Tibial nerve (tissue), 4 donors: Measurements from ENCODE around the gene DNAJC12. TPM values are rescaled to one million over a fixed set of nuclear protein-coding genes. Genes with fewer than 3 reads are reported as not detected.

ENCODE experiments used
- DNase-seq, 2 donors: peaks; one replicate each; pipeline ENCODE4 v3.0.0-alpha.2; 2019; ENCODE audit warnings: low spot score in 2 of 2
- H3K27ac ChIP-seq, 4 donors: fragments of 200-600 bp; sonication (generic) in 3 of 4; one replicate each; pipeline ENCODE4 v1.5.1; 2017 to 2019; ENCODE audit warnings: mild to moderate bottlenecking in 1 of 4
- H3K27me3 ChIP-seq, 2 donors: fragments of 200-600 bp; sonication (generic) in 1 of 2; one replicate each; pipeline versions ENCODE4 v1.5.1 to v1.6.0; 2017 to 2019
- H3K36me3 ChIP-seq, 3 donors: fragments of 200-600 bp; sonication (generic); one replicate each; pipeline ENCODE4 v1.5.1; 2018 to 2019
- H3K4me1 ChIP-seq, 4 donors: fragments of 200-600 bp; sonication (generic) in 3 of 4; one replicate each; pipeline ENCODE4 v1.5.1; 2017 to 2019
- H3K4me3 ChIP-seq, 4 donors: fragments of 200-600 bp; sonication (generic) in 3 of 4; one replicate each; pipeline ENCODE4 v1.5.1; 2017 to 2019; ENCODE audit warnings: mild to moderate bottlenecking in 1 of 4, moderate library complexity in 1 of 4
- H3K9me3 ChIP-seq, 4 donors: fragments of 200-600 bp; sonication (generic) in 3 of 4; one replicate each; pipeline ENCODE4 v1.5.1; 2017 to 2019
- EP300 ChIP-seq, 2 donors: sonication (generic); formaldehyde crosslinking; IDR thresholded peaks; one replicate each; pipeline ENCODE4 v1.6.1; 2017; ENCODE audit warnings: antibody characterized with exemption in 2 of 2, mild to moderate bottlenecking in 1 of 2
- POLR2A ChIP-seq, 2 donors: fragments of 450-650 bp; IDR thresholded peaks; one replicate each; pipeline ENCODE4 v1.6.1; 2017; ENCODE audit warnings: antibody characterized with exemption in 2 of 2, mild to moderate bottlenecking in 2 of 2, moderate library complexity in 2 of 2
- WGBS, 2 donors: methylation state at CpG; one replicate each; pipeline ENCODE4 v1.1.5; 2018; 5-methylcytosine and 5-hydroxymethylcytosine counted together
- total RNA-seq, 4 donors: library from RNA; depleted of rRNA; stranded (reverse); fragments of >200 nt; gene quantifications; one replicate each; pipeline ENCODE4 v1.1.0, GENCODE V29; 2016
- TF ChIP-seq, protein P1 (sequence below), 5 experiments: fragments of 200-600 bp in 3 of 5; fragments of 450-650 bp in 2 of 5; sonication (generic) in 3 of 5; IDR thresholded peaks; one replicate each; pipeline ENCODE4 v1.5.1; 2016 to 2019; ENCODE audit warnings: antibody characterized with exemption in 5 of 5, mild to moderate bottlenecking in 3 of 5, moderate library complexity in 2 of 5

The DNAJC12 gene
- total RNA-seq, 4 donors from 2014 or later, result 1.2 to 5.4 (median 3.3) TPM

DNA sequence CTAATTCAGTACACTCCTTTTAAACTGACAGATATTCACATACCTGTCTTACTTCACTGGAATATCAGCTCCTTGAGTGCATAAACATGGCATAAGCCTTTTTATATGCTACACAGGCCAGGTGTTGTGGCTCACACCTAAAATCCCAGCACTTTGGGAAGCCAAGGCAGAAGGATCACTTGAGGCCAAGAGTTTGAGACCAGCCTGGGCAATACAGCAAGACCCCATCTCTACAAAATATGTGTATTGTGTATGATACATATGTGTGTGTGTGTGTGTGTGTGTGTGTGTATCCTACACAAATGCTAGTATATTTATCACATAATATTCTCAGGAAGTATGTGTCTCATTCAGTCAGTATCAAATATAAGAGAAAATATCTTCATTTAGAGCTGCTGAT, 45.3 kb downstream of the DNAJC12 start:
- TF ChIP-seq POLR2A (IDR thresholded peaks at IDR 0.05), result no peak
- TF ChIP-seq, protein P1, sequence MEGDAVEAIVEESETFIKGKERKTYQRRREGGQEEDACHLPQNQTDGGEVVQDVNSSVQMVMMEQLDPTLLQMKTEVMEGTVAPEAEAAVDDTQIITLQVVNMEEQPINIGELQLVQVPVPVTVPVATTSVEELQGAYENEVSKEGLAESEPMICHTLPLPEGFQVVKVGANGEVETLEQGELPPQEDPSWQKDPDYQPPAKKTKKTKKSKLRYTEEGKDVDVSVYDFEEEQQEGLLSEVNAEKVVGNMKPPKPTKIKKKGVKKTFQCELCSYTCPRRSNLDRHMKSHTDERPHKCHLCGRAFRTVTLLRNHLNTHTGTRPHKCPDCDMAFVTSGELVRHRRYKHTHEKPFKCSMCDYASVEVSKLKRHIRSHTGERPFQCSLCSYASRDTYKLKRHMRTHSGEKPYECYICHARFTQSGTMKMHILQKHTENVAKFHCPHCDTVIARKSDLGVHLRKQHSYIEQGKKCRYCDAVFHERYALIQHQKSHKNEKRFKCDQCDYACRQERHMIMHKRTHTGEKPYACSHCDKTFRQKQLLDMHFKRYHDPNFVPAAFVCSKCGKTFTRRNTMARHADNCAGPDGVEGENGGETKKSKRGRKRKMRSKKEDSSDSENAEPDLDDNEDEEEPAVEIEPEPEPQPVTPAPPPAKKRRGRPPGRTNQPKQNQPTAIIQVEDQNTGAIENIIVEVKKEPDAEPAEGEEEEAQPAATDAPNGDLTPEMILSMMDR (IDR thresholded peaks at IDR 0.05), result no peak
- no peak for TF ChIP-seq EP300 (IDR thresholded peaks at IDR 0.05)
- H3K27me3 ChIP-seq, result no peaks in the 10 kb centered on the region
- no peak for DNase-seq

DNA sequence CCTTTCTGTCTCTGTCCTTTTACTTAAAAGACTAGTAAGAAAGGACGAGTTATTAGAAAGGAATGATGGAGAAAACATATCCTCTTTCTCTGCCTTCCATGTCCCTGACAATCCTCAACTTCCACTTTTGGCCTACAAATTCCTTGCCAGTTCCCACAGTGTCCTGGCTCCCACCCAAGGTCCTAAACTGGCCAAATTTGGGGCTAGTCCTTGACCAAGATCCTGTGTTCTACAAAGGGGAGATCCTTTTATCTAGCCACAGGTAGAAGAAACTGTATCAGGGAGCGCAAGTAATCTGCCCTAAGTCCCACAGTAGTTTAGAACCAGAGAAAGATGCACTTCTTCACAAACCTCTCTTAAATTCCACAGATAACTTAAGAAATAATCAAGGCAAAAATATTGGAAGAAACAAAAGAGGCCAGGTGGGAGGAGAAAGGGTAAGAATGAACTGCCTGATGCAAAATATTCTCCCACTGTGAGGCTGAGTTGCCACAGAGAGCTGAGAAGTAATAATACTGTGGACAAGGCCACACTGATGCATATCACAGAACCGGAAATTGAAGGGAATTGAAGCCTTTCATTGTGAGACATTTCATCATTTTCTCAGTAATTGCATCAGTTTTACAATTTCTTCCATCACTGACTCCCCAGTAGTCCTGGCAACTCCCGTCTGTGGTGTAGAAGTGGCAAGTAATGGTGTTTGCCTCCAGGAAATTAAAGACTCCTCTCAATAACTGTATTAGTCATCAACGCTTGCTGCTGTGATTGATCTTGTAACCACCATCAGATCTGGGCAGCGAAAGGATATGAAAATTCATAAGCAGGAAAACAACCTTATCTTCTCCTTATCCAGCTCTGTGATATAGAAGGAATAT, 47.2 kb downstream of the DNAJC12 start:
- Histone ChIP-seq H3K4me3 (no peak overlapping the region), H3K4me1 (no peaks in the 10 kb centered on the region), H3K9me3 (no peaks in the 10 kb centered on the region), H3K36me3 (no peaks in the 10 kb centered on the region), H3K27me3 (no peaks in the 10 kb centered on the region), H3K27ac (no peak overlapping the region)
- DNase-seq, result no peak
- 63 to 65% methylated on average over 6 of the region's 6 CpGs for WGBS, 2 donors
- TF ChIP-seq POLR2A (IDR thresholded peaks at IDR 0.05) (no peak), EP300 (IDR thresholded peaks at IDR 0.05) (no peak)
- TF ChIP-seq, protein P1 (IDR thresholded peaks at IDR 0.05), result no peak

More for the DNA sequence above, 45.3 kb downstream of the DNAJC12 start:
- Histone ChIP-seq H3K4me1 (no peaks in the 10 kb centered on the region), H3K9me3 (no peaks in the 10 kb centered on the region), H3K36me3 (no peaks in the 10 kb centered on the region), H3K27ac (no peak overlapping the region), H3K4me3 (no peak overlapping the region)

DNA sequence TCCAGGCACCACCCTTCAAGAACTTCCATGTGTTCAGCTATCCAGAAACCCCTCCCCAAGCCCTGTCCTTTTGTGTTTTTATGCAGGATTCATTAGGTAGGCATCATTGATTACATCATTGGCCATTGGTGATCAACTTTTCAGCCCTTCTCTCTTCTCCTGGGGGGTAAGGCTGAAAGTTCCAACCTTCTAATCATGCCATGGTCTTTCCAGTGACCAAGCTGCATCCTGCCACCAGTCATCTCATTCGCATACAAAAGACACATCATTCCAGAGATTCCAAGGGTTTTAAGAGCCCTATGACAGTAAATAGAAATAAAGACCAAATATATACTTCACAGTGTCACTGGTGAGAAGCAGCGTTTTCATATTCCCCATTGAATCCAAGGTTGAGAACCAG, 48.2 kb downstream of the DNAJC12 start:
- H3K27ac ChIP-seq, result no peak overlapping the region
- WGBS, 2 donors, result 75 to 93% methylated on average over 2 of the region's 2 CpGs
- H3K36me3 ChIP-seq, result no peaks in the 10 kb centered on the region
- no peaks in the 10 kb centered on the region for H3K9me3 ChIP-seq
- DNase-seq, result no peak
- no peaks in the 10 kb centered on the region for H3K27me3 ChIP-seq
- H3K4me1 ChIP-seq, result no peaks in the 10 kb centered on the region
- TF ChIP-seq, protein P1 (IDR thresholded peaks at IDR 0.05), result no peak
- TF ChIP-seq EP300 (IDR thresholded peaks at IDR 0.05) (no peak), POLR2A (IDR thresholded peaks at IDR 0.05) (no peak)
- H3K4me3 ChIP-seq, result no peak overlapping the region

DNA sequence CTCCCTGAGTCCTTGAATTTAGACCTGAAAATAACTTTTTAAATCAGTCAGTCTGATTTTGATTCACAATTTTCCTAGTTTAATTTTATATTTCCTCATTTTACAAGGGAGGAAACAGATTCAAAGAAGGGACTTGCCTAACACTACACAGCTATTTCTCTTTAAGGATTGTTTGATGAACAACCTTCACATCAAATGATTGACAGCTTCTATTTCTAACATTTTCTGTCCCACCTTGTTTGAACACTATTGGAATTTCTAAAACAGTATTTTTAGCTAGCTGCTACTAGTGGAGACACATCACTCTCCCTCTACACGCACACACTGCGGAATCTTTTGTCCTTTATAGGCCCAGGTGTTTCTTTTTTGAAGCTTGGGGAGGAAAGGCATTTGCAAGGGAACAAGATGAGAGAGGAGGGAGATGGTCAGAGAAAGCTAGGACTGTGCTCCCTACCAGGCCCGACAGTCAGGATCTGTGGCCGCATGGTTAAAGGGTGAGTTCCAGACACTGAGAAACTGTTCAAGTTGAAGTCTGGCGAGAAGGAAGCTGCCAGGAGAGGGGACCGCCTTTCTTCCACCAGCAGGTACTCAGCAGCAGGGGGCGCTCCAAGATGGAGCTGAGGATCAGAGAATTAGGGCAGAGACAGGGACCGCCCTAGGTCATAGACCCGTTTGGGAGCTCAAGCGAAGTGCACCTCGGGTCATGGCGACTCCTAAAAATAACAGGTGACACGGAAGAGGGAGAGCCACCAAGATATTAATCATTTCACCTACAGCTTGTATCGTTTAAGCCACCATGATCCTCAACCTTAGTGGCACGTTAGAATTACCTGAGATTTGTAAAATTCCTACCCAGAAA, 49.7 kb downstream of the DNAJC12 start:
- TF ChIP-seq POLR2A (IDR thresholded peaks at IDR 0.05), result no peak
- TF ChIP-seq, protein P1 (IDR thresholded peaks at IDR 0.05), result peak in 3 of 5 experiments; percentile 10 to 31 (median 29)
- Histone ChIP-seq H3K27ac (no peak overlapping the region), H3K4me3 (no peak overlapping the region), H3K4me1 (no peaks in the 10 kb centered on the region), H3K27me3 (no peaks in the 10 kb centered on the region), H3K36me3 (no peaks in the 10 kb centered on the region), H3K9me3 (no peaks in the 10 kb centered on the region)
- WGBS, 2 donors, result 43 to 47% methylated on average over 15 of the region's 15 CpGs
- DNase-seq, result peak; percentile 19 to 40

DNA sequence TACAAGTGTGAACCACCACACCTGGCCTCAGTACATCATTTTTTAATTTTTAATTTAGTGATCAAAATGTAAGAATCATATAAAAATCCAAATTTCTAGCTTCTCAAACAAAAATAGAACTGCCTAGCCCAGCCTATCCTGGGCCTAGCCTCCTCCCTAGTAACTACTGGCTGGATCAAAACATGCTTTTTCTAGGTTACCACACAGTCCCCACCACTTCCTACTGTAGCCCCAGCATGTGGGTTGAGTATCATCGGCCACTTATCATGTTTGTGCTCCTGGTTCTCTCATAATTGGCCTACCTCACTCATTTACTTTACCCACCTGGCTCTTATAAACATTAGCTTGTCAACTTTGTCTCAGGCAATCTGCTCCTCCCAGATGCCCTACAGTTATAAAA, 52.9 kb downstream of the DNAJC12 start:
- Histone ChIP-seq H3K27ac (no peak overlapping the region), H3K36me3 (no peaks in the 10 kb centered on the region), H3K27me3 (no peaks in the 10 kb centered on the region), H3K4me1 (peaks cover 0 to under 1% (median 0%) of the 10 kb centered on the region in 4 donors), H3K4me3 (no peak overlapping the region), H3K9me3 (no peaks in the 10 kb centered on the region)
- no peak for TF ChIP-seq EP300 (IDR thresholded peaks at IDR 0.05)
- no peak for TF ChIP-seq POLR2A (IDR thresholded peaks at IDR 0.05)
- TF ChIP-seq, protein P1 (IDR thresholded peaks at IDR 0.05), result no peak
- DNase-seq, result no peak
- 76 to 80% methylated on average over 1 of the region's 1 CpG for WGBS, 2 donors
